ENCODE measurements around the gene KCNN4. TPM values are rescaled to one million over a fixed set of nuclear protein-coding genes. Genes with fewer than 3 reads are reported as not detected.

KCNN4 gene
- total and polyA plus RNA-seq, 2 donors (not counting 3 experiments of a cell fraction or from before 2014, with no cell fraction given): 0.29 TPM; not detected in 1

DNA sequence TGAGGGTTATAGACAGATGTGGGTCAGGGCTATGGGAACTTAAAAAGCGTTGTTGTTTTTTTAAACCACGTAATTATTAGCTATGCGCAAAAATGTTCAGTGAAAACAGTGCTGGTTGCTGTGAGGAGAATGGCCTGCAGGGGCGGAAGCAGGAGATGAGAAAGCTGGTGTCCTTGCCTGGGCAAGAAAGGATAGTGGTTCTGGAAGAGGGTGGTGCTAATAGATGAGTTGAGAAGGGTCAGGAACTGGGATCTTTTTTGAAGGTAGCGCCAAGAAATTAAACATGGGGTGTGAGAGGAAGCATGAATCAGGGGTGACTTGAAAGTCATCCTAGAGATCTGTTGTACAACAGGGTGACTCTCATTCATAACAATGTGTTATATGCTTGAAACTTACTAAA is 21.3 kb downstream of the KCNN4 start:
- Histone ChIP-seq H3K36me3 (ENCODE audit: control insufficient read depth in 2 of 2, extremely low read depth in 1 of 2, insufficient read depth in 2 of 2, low read length in 2 of 2) (no peaks in the 10 kb centered on the region), H3K9ac (replicated peaks; ENCODE audit: extremely low read depth, insufficient read depth, low read length) (no peak overlapping the region), H3K9me1 (replicated peaks; ENCODE audit: control insufficient read depth, extremely low read depth, insufficient read depth, low read length) (no peaks in the 10 kb centered on the region), H3K4me1 (ENCODE audit: control insufficient read depth, extremely low read depth, insufficient read depth, low read length) (peaks cover 24% of the 10 kb centered on the region), H3K79me2 (ENCODE audit: control insufficient read depth, insufficient read depth, low read length) (no peaks in the 10 kb centered on the region), H3K4me2 (ENCODE audit: insufficient read depth, low read length) (no peak overlapping the region), H3K27ac (ENCODE audit: insufficient read depth, low read depth, low read length) (no peak overlapping the region), H3K27me3 (ENCODE audit: control insufficient read depth in 2 of 2, insufficient read depth in 2 of 2, low read length in 2 of 2) (no peaks in the 10 kb centered on the region), H3K9me3 (replicated peaks; ENCODE audit: control insufficient read depth, insufficient read depth, low read length) (no peaks in the 10 kb centered on the region), H4K20me1 (replicated peaks; ENCODE audit: control insufficient read depth, extremely low read depth, insufficient read depth, low read length) (no peaks in the 10 kb centered on the region), H2AFZ (ENCODE audit: low read depth, low read length) (peak overlapping the region; percentile 56), H3K4me3 (replicated peaks in 1 of 3; ENCODE audit: insufficient read depth in 1 of 3, low read depth in 1 of 3, low read length in 3 of 3) (no peak overlapping the region)
- intact Hi-C loops (cut with micrococcal nuclease): loop anchor here (10.0 kb wide), 1 partner anchor 355 kb away; the partner anchor contains the start of gene ZNF225
- FAIRE-seq: no peak
- BruUV-seq (replicated peaks): no TSS peak
- dilution Hi-C loops (cut with MboI; ENCODE audit: extremely low pct_ligation_motif_present, low sequenced_read_pairs): no loop called here
- POLR2A ChIA-PET: no interaction called here
- DNase-seq (ENCODE audit: low read depth, low spot score): peak; percentile 37
- TF ChIP-seq, protein P1, sequence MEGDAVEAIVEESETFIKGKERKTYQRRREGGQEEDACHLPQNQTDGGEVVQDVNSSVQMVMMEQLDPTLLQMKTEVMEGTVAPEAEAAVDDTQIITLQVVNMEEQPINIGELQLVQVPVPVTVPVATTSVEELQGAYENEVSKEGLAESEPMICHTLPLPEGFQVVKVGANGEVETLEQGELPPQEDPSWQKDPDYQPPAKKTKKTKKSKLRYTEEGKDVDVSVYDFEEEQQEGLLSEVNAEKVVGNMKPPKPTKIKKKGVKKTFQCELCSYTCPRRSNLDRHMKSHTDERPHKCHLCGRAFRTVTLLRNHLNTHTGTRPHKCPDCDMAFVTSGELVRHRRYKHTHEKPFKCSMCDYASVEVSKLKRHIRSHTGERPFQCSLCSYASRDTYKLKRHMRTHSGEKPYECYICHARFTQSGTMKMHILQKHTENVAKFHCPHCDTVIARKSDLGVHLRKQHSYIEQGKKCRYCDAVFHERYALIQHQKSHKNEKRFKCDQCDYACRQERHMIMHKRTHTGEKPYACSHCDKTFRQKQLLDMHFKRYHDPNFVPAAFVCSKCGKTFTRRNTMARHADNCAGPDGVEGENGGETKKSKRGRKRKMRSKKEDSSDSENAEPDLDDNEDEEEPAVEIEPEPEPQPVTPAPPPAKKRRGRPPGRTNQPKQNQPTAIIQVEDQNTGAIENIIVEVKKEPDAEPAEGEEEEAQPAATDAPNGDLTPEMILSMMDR (IDR thresholded peaks at IDR 0.05; ENCODE audit: extremely low read depth in 1 of 2, insufficient read depth in 1 of 2, low read depth in 1 of 2, low read length in 2 of 2): peak; percentile 7 to 23
- TF ChIP-seq FOS (IDR thresholded peaks at IDR 0.05; ENCODE audit: borderline replicate concordance, insufficient read depth, low read length): peak; percentile 50
- no peak for TF ChIP-seq POLR2A (IDR thresholded peaks at IDR 0.05; ENCODE audit: low read depth, low read length)
- TF ChIP-seq MAX (IDR thresholded peaks at IDR 0.05; ENCODE audit: insufficient read depth, insufficient read length): no peak
- CTCF ChIA-PET: interaction anchor here (0.8 to 6.2 kb wide), 10 partner anchors 9 to 73 kb away, joined by 3 to 55 read pairs (median 5); no protein-coding TSS in a partner anchor

DNA sequence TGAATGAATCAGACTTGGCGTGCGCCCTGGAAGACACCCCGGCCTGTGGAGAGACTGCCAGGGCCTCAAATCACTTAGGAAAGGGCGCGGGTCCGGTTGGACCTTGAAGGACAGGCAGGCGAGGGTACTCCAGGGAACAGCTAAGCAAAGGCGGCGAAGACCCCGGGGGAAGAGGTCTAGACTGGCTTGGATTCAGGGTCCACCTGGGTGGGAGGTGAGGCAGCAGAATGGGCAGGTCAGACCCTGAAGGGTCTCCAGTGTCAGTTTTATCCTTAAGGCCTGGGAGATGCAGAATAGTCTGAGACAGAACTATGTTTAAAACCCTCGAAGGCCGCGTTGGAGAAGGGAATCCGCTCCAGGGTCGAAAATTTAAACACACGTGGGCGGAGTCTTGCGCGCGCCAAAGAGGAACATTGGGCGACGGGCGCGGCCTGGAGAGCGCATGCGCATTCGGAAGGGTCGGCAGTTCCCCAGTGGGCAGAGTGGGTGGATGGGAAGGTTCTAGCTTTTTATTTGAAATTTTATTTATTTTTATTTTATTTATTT is 25.4 kb downstream of the KCNN4 start:
- CTCF ChIA-PET: interaction anchor here (0.8 to 6.2 kb wide), 10 partner anchors 8 to 54 kb away, joined by 3 to 55 read pairs (median 5); no protein-coding TSS in a partner anchor
- dilution Hi-C loops (cut with MboI; ENCODE audit: extremely low pct_ligation_motif_present, low sequenced_read_pairs): no loop called here
- H3K79me2 ChIP-seq (ENCODE audit: control insufficient read depth, insufficient read depth, low read length): peaks cover 25% of the 10 kb centered on the region
- H3K36me3 ChIP-seq (ENCODE audit: control insufficient read depth in 2 of 2, extremely low read depth in 1 of 2, insufficient read depth in 2 of 2, low read length in 2 of 2): peaks cover 6 to 8% of the 10 kb centered on the region in 2 experiments
- DNase-seq (ENCODE audit: low read depth, low spot score) (peak; percentile 68), FAIRE-seq (no peak)
- H3K4me3 ChIP-seq (replicated peaks in 1 of 3; ENCODE audit: insufficient read depth in 1 of 3, low read depth in 1 of 3, low read length in 3 of 3): peak overlapping the region; percentile 67 to 92 (median 74)
- POLR2A ChIA-PET: interaction anchor here (1.0 to 1.8 kb wide), 3 partner anchors 10 to 87 kb away, joined by 3 to 9 read pairs (median 3); no protein-coding TSS in a partner anchor
- H3K9me3 ChIP-seq (replicated peaks; ENCODE audit: control insufficient read depth, insufficient read depth, low read length): no peaks in the 10 kb centered on the region
- H3K27ac ChIP-seq (ENCODE audit: insufficient read depth, low read depth, low read length): peak overlapping the region; percentile 97
- no peaks in the 10 kb centered on the region for H3K27me3 ChIP-seq (ENCODE audit: control insufficient read depth in 2 of 2, insufficient read depth in 2 of 2, low read length in 2 of 2)
- BruUV-seq (replicated peaks): no TSS peak
- H3K9me1 ChIP-seq (replicated peaks; ENCODE audit: control insufficient read depth, extremely low read depth, insufficient read depth, low read length): no peaks in the 10 kb centered on the region
- intact Hi-C loops (cut with micrococcal nuclease): loop anchor here (1.0 to 10.0 kb wide), 2 partner anchors 221 to 359 kb away; partner anchors contain the start of gene ZNF225
- H4K20me1 ChIP-seq (replicated peaks; ENCODE audit: control insufficient read depth, extremely low read depth, insufficient read depth, low read length): no peaks in the 10 kb centered on the region
- peak overlapping the region; percentile 64 for H2AFZ ChIP-seq (ENCODE audit: low read depth, low read length)
- H3K4me1 ChIP-seq (ENCODE audit: control insufficient read depth, extremely low read depth, insufficient read depth, low read length): peaks cover 36% of the 10 kb centered on the region
- peak overlapping the region; percentile 98 for H3K9ac ChIP-seq (replicated peaks; ENCODE audit: extremely low read depth, insufficient read depth, low read length)
- TF ChIP-seq POLR2A (IDR thresholded peaks at IDR 0.05; ENCODE audit: low read depth, low read length): peak; percentile 46
- peak; percentile 32 for TF ChIP-seq POLR2AphosphoS5 (IDR thresholded peaks at IDR 0.05; ENCODE audit: insufficient read depth, low read depth, low read length)
- TF ChIP-seq, protein P1 (IDR thresholded peaks at IDR 0.05; ENCODE audit: extremely low read depth in 1 of 2, insufficient read depth in 1 of 2, low read depth in 1 of 2, low read length in 2 of 2): no peak
- TF ChIP-seq MAX (IDR thresholded peaks at IDR 0.05; ENCODE audit: insufficient read depth, insufficient read length): peak; percentile 89
- TF ChIP-seq GATA2 (IDR thresholded peaks at IDR 0.05; ENCODE audit: insufficient read depth, insufficient read length, low read depth, low read length): no peak
- TF ChIP-seq FOS (IDR thresholded peaks at IDR 0.05; ENCODE audit: borderline replicate concordance, insufficient read depth, low read length): peak; percentile 60
- peak overlapping the region; percentile 88 for H3K4me2 ChIP-seq (ENCODE audit: insufficient read depth, low read length)
